Panc1 (cell line): ENCODE data around the gene SENP1.

Experiments used
- TF ChIP-seq, protein P1 (sequence below): fragments of 450-650 bp; IDR thresholded peaks from 2 replicates; pipeline ENCODE4 v1.5.1; 2017; ENCODE audit warnings: mild to moderate bottlenecking
- TF ChIP-seq, protein P2 (sequence below), 2 experiments: IDR thresholded peaks; 2 replicates each; pipeline ENCODE4 v1.6.1; 2011 to 2012; ENCODE audit warnings: low read depth in 2 of 2, control low read depth in 1 of 2, low read length in 1 of 2, mild to moderate bottlenecking in 1 of 2, moderate library complexity in 1 of 2; ENCODE audit not compliant: insufficient read depth in 1 of 2

DNA sequence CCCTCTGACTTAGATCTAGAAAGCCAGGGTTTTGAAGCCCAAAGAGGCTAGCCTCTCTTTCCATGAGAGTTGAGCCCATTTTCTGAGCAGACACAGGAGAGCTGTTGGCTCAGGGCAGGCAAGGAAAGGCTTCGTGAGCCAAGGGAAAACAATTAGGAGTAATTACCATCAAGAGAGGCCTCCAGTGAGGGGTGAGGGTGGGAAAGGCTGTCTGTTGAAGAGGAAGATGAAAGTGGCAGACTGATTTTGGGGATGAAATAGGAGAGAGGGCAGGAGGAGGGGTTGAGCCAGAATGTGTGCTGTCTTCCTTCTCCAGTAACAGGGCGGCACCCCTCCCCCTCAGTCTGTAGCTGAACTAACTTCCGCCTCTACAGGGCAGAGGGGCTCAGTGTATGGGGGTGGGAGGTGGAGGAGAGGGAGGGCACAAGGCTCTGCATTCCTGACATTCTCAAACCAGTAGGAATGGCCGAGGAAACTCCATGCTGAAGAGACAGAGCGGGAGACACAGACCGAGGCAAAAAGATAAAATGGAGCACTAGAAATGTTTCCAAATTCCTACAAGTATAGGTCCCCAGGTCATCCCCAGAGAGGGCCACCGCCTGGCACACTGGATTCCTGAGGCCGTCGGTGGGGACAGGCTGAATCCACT, 68.5 kb downstream of the SENP1 start:
- TF ChIP-seq, protein P1, sequence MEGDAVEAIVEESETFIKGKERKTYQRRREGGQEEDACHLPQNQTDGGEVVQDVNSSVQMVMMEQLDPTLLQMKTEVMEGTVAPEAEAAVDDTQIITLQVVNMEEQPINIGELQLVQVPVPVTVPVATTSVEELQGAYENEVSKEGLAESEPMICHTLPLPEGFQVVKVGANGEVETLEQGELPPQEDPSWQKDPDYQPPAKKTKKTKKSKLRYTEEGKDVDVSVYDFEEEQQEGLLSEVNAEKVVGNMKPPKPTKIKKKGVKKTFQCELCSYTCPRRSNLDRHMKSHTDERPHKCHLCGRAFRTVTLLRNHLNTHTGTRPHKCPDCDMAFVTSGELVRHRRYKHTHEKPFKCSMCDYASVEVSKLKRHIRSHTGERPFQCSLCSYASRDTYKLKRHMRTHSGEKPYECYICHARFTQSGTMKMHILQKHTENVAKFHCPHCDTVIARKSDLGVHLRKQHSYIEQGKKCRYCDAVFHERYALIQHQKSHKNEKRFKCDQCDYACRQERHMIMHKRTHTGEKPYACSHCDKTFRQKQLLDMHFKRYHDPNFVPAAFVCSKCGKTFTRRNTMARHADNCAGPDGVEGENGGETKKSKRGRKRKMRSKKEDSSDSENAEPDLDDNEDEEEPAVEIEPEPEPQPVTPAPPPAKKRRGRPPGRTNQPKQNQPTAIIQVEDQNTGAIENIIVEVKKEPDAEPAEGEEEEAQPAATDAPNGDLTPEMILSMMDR = no peak
- TF ChIP-seq, protein P2, sequence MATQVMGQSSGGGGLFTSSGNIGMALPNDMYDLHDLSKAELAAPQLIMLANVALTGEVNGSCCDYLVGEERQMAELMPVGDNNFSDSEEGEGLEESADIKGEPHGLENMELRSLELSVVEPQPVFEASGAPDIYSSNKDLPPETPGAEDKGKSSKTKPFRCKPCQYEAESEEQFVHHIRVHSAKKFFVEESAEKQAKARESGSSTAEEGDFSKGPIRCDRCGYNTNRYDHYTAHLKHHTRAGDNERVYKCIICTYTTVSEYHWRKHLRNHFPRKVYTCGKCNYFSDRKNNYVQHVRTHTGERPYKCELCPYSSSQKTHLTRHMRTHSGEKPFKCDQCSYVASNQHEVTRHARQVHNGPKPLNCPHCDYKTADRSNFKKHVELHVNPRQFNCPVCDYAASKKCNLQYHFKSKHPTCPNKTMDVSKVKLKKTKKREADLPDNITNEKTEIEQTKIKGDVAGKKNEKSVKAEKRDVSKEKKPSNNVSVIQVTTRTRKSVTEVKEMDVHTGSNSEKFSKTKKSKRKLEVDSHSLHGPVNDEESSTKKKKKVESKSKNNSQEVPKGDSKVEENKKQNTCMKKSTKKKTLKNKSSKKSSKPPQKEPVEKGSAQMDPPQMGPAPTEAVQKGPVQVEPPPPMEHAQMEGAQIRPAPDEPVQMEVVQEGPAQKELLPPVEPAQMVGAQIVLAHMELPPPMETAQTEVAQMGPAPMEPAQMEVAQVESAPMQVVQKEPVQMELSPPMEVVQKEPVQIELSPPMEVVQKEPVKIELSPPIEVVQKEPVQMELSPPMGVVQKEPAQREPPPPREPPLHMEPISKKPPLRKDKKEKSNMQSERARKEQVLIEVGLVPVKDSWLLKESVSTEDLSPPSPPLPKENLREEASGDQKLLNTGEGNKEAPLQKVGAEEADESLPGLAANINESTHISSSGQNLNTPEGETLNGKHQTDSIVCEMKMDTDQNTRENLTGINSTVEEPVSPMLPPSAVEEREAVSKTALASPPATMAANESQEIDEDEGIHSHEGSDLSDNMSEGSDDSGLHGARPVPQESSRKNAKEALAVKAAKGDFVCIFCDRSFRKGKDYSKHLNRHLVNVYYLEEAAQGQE (IDR thresholded peaks at IDR 0.05; ENCODE audit: insufficient read depth in 1 of 2, low read depth in 2 of 2, low read length in 1 of 2) = no peak
